Measurements from ENCODE around the gene PGBD2. TPM values are rescaled to one million over a fixed set of nuclear protein-coding genes. Genes with fewer than 3 reads are reported as not detected.

PGBD2 gene
- total and polyA plus RNA-seq, 10 of the 15 experiments (the other 5 are each of a cell fraction or from before 2014, with no cell fraction given): 4.0 to 10.3 (median 4.5) TPM

- in situ Hi-C loops (cut with MboI): no loop called here
- Histone ChIP-seq H3K79me2 (ENCODE audit: control insufficient read depth, insufficient read depth, low read length) (no peaks in the 10 kb centered on the region), H3K27me3 (replicated peaks in 1 of 2; ENCODE audit: control insufficient read depth in 2 of 2, insufficient read depth in 2 of 2, low read length in 1 of 2) (no peaks in the 10 kb centered on the region; a peak in 1 of 4 replicates), H3K9me3 (replicated peaks; ENCODE audit: control insufficient read depth, insufficient read depth, low read length) (no peaks in the 10 kb centered on the region), H3K4me2 (ENCODE audit: control insufficient read depth, insufficient read depth) (no peak overlapping the region), H3K4me1 (ENCODE audit: control insufficient read depth, insufficient read depth, low read length) (no peaks in the 10 kb centered on the region), H2AFZ (ENCODE audit: control insufficient read depth, low read depth, low read length) (no peak overlapping the region), H3K4me3 (no peak overlapping the region), H3K27ac (ENCODE audit: control insufficient read depth, insufficient read depth) (no peak overlapping the region), H4K20me1 (ENCODE audit: control insufficient read depth, insufficient read depth) (no peaks in the 10 kb centered on the region), H3K9ac (ENCODE audit: control insufficient read depth, insufficient read depth, low read length) (no peak overlapping the region), H3K36me3 (ENCODE audit: control insufficient read depth in 2 of 2, insufficient read depth in 2 of 2, low read length in 1 of 2) (no peaks in the 10 kb centered on the region)
- ATAC-seq: no peak
- ChIA-PET POLR2A (interaction anchor here (0.8 kb wide), 1 partner anchor 12 kb away, joined by 3 read pairs; no protein-coding TSS in a partner anchor), RAD21 (ENCODE audit: unreplicated experiment) (no interaction called here), CTCF (interaction anchor here (0.5 kb wide), 1 partner anchor 36 kb away, joined by 3 read pairs; no protein-coding TSS in a partner anchor), SMC1A (ENCODE audit: uncharacterized antibody, unreplicated experiment) (no interaction called here)
- DNase-seq (ENCODE audit: low read depth, low spot score): no peak
- intact Hi-C loops (cut with micrococcal nuclease; ENCODE audit: unreplicated experiment): no loop called here
- 0% methylated on average over 1 of the region's 1 CpG for WGBS (ENCODE audit: insufficient coverage, insufficient replicate concordance, low lambda C conversion rate, missing lambda C conversion rate)
- no TSS peak for BruUV-seq (replicated peaks)
- TF ChIP-seq, protein P1, sequence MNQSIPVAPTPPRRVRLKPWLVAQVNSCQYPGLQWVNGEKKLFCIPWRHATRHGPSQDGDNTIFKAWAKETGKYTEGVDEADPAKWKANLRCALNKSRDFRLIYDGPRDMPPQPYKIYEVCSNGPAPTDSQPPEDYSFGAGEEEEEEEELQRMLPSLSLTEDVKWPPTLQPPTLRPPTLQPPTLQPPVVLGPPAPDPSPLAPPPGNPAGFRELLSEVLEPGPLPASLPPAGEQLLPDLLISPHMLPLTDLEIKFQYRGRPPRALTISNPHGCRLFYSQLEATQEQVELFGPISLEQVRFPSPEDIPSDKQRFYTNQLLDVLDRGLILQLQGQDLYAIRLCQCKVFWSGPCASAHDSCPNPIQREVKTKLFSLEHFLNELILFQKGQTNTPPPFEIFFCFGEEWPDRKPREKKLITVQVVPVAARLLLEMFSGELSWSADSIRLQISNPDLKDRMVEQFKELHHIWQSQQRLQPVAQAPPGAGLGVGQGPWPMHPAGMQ (IDR thresholded peaks at IDR 0.05; ENCODE audit: borderline replicate concordance): no peak
- no peak for TF ChIP-seq PKNOX1 (IDR thresholded peaks at IDR 0.05)
- FAIRE-seq: no peak
These were observed 13.4 kb upstream of the PGBD2 start for GRCh38 chr1:248892590-248892989.

GRCh38 chr1:248894837-248895236 is 11.2 kb upstream of the PGBD2 start:
- Histone ChIP-seq H3K36me3 (ENCODE audit: control insufficient read depth in 2 of 2, insufficient read depth in 2 of 2, low read length in 1 of 2) (no peaks in the 10 kb centered on the region), H3K9ac (ENCODE audit: control insufficient read depth, insufficient read depth, low read length) (no peak overlapping the region), H4K20me1 (ENCODE audit: control insufficient read depth, insufficient read depth) (no peaks in the 10 kb centered on the region), H3K79me2 (ENCODE audit: control insufficient read depth, insufficient read depth, low read length) (no peaks in the 10 kb centered on the region), H2AFZ (ENCODE audit: control insufficient read depth, low read depth, low read length) (no peak overlapping the region), H3K4me1 (ENCODE audit: control insufficient read depth, insufficient read depth, low read length) (no peaks in the 10 kb centered on the region), H3K27ac (ENCODE audit: control insufficient read depth, insufficient read depth) (no peak overlapping the region), H3K27me3 (replicated peaks in 1 of 2; ENCODE audit: control insufficient read depth in 2 of 2, insufficient read depth in 2 of 2, low read length in 1 of 2) (no peaks in the 10 kb centered on the region; a peak in 1 of 4 replicates), H3K4me2 (ENCODE audit: control insufficient read depth, insufficient read depth) (no peak overlapping the region), H3K9me3 (replicated peaks; ENCODE audit: control insufficient read depth, insufficient read depth, low read length) (no peaks in the 10 kb centered on the region), H3K4me3 (no peak overlapping the region)
- FAIRE-seq: no peak
- intact Hi-C loops (cut with micrococcal nuclease; ENCODE audit: unreplicated experiment) (no loop called here), in situ Hi-C loops (cut with MboI) (no loop called here)
- ATAC-seq: no peak
- RAD21 ChIA-PET (ENCODE audit: unreplicated experiment): no interaction called here
- no peak for DNase-seq (ENCODE audit: low read depth, low spot score)
- POLR2A ChIA-PET: no interaction called here
- BruUV-seq (replicated peaks): no TSS peak
- CTCF ChIA-PET: no interaction called here
- SMC1A ChIA-PET (ENCODE audit: uncharacterized antibody, unreplicated experiment): no interaction called here
- TF ChIP-seq TBL1XR1 (IDR thresholded peaks at IDR 0.05; ENCODE audit: low read depth, low read length) (no peak), ZNF24 (IDR thresholded peaks at IDR 0.05) (no peak), HCFC1 (IDR thresholded peaks at IDR 0.05; ENCODE audit: low read length) (no peak), NKRF (conservative IDR thresholded peaks at IDR 0.05) (no peak)
- TF ChIP-seq, protein P2, sequence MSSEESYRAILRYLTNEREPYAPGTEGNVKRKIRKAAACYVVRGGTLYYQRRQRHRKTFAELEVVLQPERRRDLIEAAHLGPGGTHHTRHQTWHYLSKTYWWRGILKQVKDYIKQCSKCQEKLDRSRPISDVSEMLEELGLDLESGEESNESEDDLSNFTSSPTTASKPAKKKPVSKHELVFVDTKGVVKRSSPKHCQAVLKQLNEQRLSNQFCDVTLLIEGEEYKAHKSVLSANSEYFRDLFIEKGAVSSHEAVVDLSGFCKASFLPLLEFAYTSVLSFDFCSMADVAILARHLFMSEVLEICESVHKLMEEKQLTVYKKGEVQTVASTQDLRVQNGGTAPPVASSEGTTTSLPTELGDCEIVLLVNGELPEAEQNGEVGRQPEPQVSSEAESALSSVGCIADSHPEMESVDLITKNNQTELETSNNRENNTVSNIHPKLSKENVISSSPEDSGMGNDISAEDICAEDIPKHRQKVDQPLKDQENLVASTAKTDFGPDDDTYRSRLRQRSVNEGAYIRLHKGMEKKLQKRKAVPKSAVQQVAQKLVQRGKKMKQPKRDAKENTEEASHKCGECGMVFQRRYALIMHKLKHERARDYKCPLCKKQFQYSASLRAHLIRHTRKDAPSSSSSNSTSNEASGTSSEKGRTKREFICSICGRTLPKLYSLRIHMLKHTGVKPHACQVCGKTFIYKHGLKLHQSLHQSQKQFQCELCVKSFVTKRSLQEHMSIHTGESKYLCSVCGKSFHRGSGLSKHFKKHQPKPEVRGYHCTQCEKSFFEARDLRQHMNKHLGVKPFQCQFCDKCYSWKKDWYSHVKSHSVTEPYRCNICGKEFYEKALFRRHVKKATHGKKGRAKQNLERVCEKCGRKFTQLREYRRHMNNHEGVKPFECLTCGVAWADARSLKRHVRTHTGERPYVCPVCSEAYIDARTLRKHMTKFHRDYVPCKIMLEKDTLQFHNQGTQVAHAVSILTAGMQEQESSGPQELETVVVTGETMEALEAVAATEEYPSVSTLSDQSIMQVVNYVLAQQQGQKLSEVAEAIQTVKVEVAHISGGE (CRISPR knock-in tag; IDR thresholded peaks at IDR 0.05): no peak
- TF ChIP-seq, protein P3, sequence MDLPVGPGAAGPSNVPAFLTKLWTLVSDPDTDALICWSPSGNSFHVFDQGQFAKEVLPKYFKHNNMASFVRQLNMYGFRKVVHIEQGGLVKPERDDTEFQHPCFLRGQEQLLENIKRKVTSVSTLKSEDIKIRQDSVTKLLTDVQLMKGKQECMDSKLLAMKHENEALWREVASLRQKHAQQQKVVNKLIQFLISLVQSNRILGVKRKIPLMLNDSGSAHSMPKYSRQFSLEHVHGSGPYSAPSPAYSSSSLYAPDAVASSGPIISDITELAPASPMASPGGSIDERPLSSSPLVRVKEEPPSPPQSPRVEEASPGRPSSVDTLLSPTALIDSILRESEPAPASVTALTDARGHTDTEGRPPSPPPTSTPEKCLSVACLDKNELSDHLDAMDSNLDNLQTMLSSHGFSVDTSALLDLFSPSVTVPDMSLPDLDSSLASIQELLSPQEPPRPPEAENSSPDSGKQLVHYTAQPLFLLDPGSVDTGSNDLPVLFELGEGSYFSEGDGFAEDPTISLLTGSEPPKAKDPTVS (IDR thresholded peaks at IDR 0.05; ENCODE audit: low read depth, low read length): no peak
